UCSD-AML1 (cell line): ENCODE results near the gene TNIP2.

Experiments
- DNase-seq: peaks from one replicate; lab custom pipeline; 2025; ENCODE audit not compliant: unreplicated experiment; lab: John Stamatoyannopoulos, UW

The TNIP2 gene

GRCh38 chr4:2725380-2725779 is 30.8 kb downstream of the TNIP2 start:
- DNase-seq, result no peak

GRCh38 chr4:2723751-2724150 is 32.4 kb downstream of the TNIP2 start:
- DNase-seq, result no peak

GRCh38 chr4:2722033-2722432 is 34.1 kb downstream of the TNIP2 start:
- DNase-seq, result no peak

GRCh38 chr4:2721586-2721985 is 34.5 kb downstream of the TNIP2 start:
- DNase-seq, result no peak

GRCh38 chr4:2716236-2716635 is 39.9 kb downstream of the TNIP2 start:
- DNase-seq, result no peak

- DNase-seq, result no peak
Measured at GRCh38 chr4:2715426-2715825, 40.7 kb downstream of the TNIP2 start.

GRCh38 chr4:2714918-2715317 is 41.2 kb downstream of the TNIP2 start:
- DNase-seq, result no peak

GRCh38 chr4:2714061-2714770 is 41.9 kb downstream of the TNIP2 start:
- DNase-seq, result no peak

GRCh38 chr4:2713337-2713736 is 42.8 kb downstream of the TNIP2 start:
- DNase-seq, result no peak

- peak; percentile 39 for DNase-seq
Measured at GRCh38 chr4:2712261-2712842, 43.8 kb downstream of the TNIP2 start.

- DNase-seq, result no peak
Measured at GRCh38 chr4:2702770-2703169, 53.4 kb downstream of the TNIP2 start.

GRCh38 chr4:2702361-2702760 is 53.8 kb downstream of the TNIP2 start:
- no peak for DNase-seq

GRCh38 chr4:2700031-2700430 is 56.1 kb downstream of the TNIP2 start:
- no peak for DNase-seq

- DNase-seq, result no peak
Measured at GRCh38 chr4:2699534-2699933, 56.6 kb downstream of the TNIP2 start.

GRCh38 chr4:2698951-2699505 is 57.1 kb downstream of the TNIP2 start:
- DNase-seq, result no peak

- no peak for DNase-seq
Measured at GRCh38 chr4:2698504-2698903, 57.6 kb downstream of the TNIP2 start.

GRCh38 chr4:2697995-2698414 is 58.1 kb downstream of the TNIP2 start:
- no peak for DNase-seq

- no peak for DNase-seq
Measured at GRCh38 chr4:2696423-2696822, 59.7 kb downstream of the TNIP2 start.

- DNase-seq, result no peak
Measured at GRCh38 chr4:2695346-2696060, 60.6 kb downstream of the TNIP2 start.

GRCh38 chr4:2694691-2695090 is 61.4 kb downstream of the TNIP2 start:
- no peak for DNase-seq

GRCh38 chr4:2691952-2692435 is 64.1 kb downstream of the TNIP2 start:
- DNase-seq, result no peak
